Measurements from ENCODE around the gene FHL3. TPM values are rescaled to one million over a fixed set of nuclear protein-coding genes. Genes with fewer than 3 reads are reported as not detected.
A peak's percentile ranks its signal among the peaks of the same experiment; 100 is the strongest.

The FHL3 gene
- total RNA-seq, 1 experiment from 2014 or later = 106 TPM

- intact Hi-C loops (cut with micrococcal nuclease; ENCODE audit: unreplicated experiment) = no loop called here
- POLR2A ChIA-PET (ENCODE audit: low non-redundant PET) = no interaction called here
- H3K4me1 ChIP-seq (ENCODE audit: insufficient read depth, low read length, poor library complexity, severe bottlenecking) = peaks cover 72% of the 10 kb centered on the region
- TF ChIP-seq, protein P1, sequence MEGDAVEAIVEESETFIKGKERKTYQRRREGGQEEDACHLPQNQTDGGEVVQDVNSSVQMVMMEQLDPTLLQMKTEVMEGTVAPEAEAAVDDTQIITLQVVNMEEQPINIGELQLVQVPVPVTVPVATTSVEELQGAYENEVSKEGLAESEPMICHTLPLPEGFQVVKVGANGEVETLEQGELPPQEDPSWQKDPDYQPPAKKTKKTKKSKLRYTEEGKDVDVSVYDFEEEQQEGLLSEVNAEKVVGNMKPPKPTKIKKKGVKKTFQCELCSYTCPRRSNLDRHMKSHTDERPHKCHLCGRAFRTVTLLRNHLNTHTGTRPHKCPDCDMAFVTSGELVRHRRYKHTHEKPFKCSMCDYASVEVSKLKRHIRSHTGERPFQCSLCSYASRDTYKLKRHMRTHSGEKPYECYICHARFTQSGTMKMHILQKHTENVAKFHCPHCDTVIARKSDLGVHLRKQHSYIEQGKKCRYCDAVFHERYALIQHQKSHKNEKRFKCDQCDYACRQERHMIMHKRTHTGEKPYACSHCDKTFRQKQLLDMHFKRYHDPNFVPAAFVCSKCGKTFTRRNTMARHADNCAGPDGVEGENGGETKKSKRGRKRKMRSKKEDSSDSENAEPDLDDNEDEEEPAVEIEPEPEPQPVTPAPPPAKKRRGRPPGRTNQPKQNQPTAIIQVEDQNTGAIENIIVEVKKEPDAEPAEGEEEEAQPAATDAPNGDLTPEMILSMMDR (conservative IDR thresholded peaks at IDR 0.05; ENCODE audit: low read depth, low read length) = no peak
- no peak for TF ChIP-seq EZH2 (IDR thresholded peaks at IDR 0.05; ENCODE audit: borderline replicate concordance, low read depth, low read length, poor library complexity, severe bottlenecking)
- CTCF ChIA-PET = no interaction called here
- no peaks in the 10 kb centered on the region for H3K27me3 ChIP-seq (replicated peaks; ENCODE audit: insufficient read depth, low read depth, low read length, poor library complexity)
- no peaks in the 10 kb centered on the region for H3K9me3 ChIP-seq (ENCODE audit: low read depth, low read length, poor library complexity, severe bottlenecking)
- no peak for DNase-seq (ENCODE audit: low spot score)
- no TSS peak for BruUV-seq (replicated peaks)
- H3K36me3 ChIP-seq (ENCODE audit: insufficient read depth, low read length, poor library complexity, severe bottlenecking) = peaks cover 27% of the 10 kb centered on the region
- H3K27ac ChIP-seq (ENCODE audit: low read depth, low read length, poor library complexity, severe bottlenecking) = peak overlapping the region; percentile 99
- no peak overlapping the region for H3K4me3 ChIP-seq (ENCODE audit: low read depth, low read length, poor library complexity, severe bottlenecking)
Observed at GRCh38 chr1:37998913-37999429, 6.3 kb downstream of the FHL3 start.

DNA sequence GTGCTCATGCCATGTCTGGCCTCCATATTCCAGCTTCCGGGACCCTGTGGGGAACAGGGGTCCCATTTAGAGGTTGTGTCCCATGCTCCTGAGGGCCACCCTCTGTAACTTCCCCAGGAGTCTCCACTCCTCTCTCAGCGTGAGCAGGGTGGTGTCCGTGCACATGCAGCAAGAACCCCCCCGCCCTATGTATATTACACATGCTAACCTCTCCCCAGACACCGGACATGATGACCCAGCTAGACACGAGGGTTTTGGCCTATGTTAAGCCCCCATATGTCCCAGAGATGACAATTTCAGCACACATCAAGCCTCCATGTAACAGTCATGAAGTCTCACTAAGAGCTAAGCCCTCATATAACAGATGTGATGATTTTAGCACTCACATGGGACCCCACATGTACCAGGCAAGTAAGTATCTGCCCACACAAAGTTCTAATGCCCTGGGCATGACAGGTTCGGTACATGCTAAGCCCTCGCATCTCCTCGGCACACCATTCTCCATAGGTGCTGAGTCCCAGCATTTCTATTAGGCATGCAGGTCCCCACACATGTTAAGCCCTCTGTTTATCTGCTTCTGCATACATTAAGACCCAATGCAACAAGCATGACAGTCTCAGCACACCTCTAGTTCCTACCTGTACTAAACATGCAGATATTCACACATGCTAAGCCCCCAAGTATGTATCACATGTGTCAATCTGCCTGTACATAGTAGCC is 7.1 kb downstream of the FHL3 start:
- H3K9me3 ChIP-seq (ENCODE audit: low read depth, low read length, poor library complexity, severe bottlenecking) = no peaks in the 10 kb centered on the region
- peaks cover 65% of the 10 kb centered on the region for H3K4me1 ChIP-seq (ENCODE audit: insufficient read depth, low read length, poor library complexity, severe bottlenecking)
- peaks cover 27% of the 10 kb centered on the region for H3K36me3 ChIP-seq (ENCODE audit: insufficient read depth, low read length, poor library complexity, severe bottlenecking)

GRCh38 chr1:37997256-37998088 is 7.8 kb downstream of the FHL3 start:
- no peak for DNase-seq (ENCODE audit: low spot score)
- POLR2A ChIA-PET (ENCODE audit: low non-redundant PET) = interaction anchor here (0.6 kb wide), 2 partner anchors 23 to 933 kb away, joined by 4 to 7 read pairs; no protein-coding TSS in a partner anchor
- Histone ChIP-seq H3K4me1 (ENCODE audit: insufficient read depth, low read length, poor library complexity, severe bottlenecking) (peaks cover 62% of the 10 kb centered on the region), H3K27ac (ENCODE audit: low read depth, low read length, poor library complexity, severe bottlenecking) (peak overlapping the region; percentile 99), H3K4me3 (ENCODE audit: low read depth, low read length, poor library complexity, severe bottlenecking) (no peak overlapping the region), H3K36me3 (ENCODE audit: insufficient read depth, low read length, poor library complexity, severe bottlenecking) (peaks cover 27% of the 10 kb centered on the region), H3K9me3 (ENCODE audit: low read depth, low read length, poor library complexity, severe bottlenecking) (no peaks in the 10 kb centered on the region), H3K27me3 (replicated peaks; ENCODE audit: insufficient read depth, low read depth, low read length, poor library complexity) (no peaks in the 10 kb centered on the region)
- intact Hi-C loops (cut with micrococcal nuclease; ENCODE audit: unreplicated experiment) = no loop called here
- no TSS peak for BruUV-seq (replicated peaks)
- TF ChIP-seq EZH2 (IDR thresholded peaks at IDR 0.05; ENCODE audit: borderline replicate concordance, low read depth, low read length, poor library complexity, severe bottlenecking) = no peak
- TF ChIP-seq, protein P1 (conservative IDR thresholded peaks at IDR 0.05; ENCODE audit: low read depth, low read length) = no peak
- CTCF ChIA-PET = interaction anchor here (0.6 kb wide), 1 partner anchor 1011 kb away, joined by 3 read pairs; no protein-coding TSS in a partner anchor

More for the DNA sequence above, 7.1 kb downstream of the FHL3 start:
- intact Hi-C loops (cut with micrococcal nuclease; ENCODE audit: unreplicated experiment) = no loop called here
- BruUV-seq (replicated peaks) = no TSS peak
- TF ChIP-seq, protein P1 (conservative IDR thresholded peaks at IDR 0.05; ENCODE audit: low read depth, low read length) = no peak
- TF ChIP-seq EZH2 (IDR thresholded peaks at IDR 0.05; ENCODE audit: borderline replicate concordance, low read depth, low read length, poor library complexity, severe bottlenecking) = no peak
- POLR2A ChIA-PET (ENCODE audit: low non-redundant PET) = no interaction called here
- H3K27me3 ChIP-seq (replicated peaks; ENCODE audit: insufficient read depth, low read depth, low read length, poor library complexity) = no peaks in the 10 kb centered on the region
- peak overlapping the region; percentile 99 for H3K27ac ChIP-seq (ENCODE audit: low read depth, low read length, poor library complexity, severe bottlenecking)
- CTCF ChIA-PET = no interaction called here
- H3K4me3 ChIP-seq (ENCODE audit: low read depth, low read length, poor library complexity, severe bottlenecking) = no peak overlapping the region
- DNase-seq (ENCODE audit: low spot score) = no peak

Measured in A673 (cell line).